ENCODE results near the gene CAPG. TPM values are rescaled to one million over a fixed set of nuclear protein-coding genes. Genes with fewer than 3 reads are reported as not detected.

Gene CAPG
- total RNA-seq, 1 experiment from 2014 or later: 117 TPM

DNA sequence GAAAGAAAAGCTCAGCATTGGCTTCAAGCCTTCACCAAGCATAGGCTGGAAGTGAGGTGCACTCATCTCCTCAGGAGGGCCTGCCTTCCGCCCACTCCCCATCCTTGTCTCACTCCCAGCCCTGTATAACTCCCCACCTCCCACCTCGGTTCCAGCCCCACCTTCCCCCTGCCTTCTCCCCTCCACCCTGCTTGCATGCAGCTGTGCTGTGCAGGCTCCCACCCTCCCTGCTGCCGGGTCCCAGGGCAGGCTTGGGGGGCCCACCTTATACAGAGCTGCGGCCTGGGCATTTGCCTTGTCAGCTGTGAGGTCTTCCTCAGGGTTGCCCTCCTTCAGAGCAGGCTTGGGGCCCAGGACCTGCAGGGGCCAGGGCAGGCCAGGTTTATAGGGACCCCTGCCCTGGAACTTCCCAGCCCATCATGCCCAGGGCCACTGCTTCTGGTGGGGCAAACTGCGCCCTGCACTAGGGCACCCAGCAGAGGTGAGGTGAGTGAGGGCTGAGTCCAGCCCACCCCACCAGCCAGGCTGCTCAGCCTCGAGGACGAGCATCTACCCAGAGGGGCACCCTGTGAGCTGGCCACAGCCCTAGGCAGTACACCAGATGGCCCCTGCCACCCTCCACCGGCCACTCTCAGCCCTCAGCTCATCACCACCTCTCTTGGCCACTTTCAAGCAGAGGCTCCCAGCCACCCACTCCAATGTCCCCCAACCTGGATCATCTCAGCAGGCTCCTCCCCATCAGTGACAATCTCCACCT, 11.6 kb downstream of the CAPG start:
- Mint-ChIP-seq H3K36me3 (peaks cover 47% of the 10 kb centered on the region), H3K4me1 (peaks cover 13% of the 10 kb centered on the region), H3K27ac (no peak overlapping the region), H3K9me3 (no peaks in the 10 kb centered on the region), H3K27me3 (ENCODE audit: low read depth) (no peaks in the 10 kb centered on the region), H3K4me3 (no peak overlapping the region)
- ATAC-seq (no peak), DNase-seq (ENCODE audit: low spot score) (no peak)
- POLR2A ChIA-PET: interaction anchor here (0.6 kb wide), 1 partner anchor 15 kb away, joined by 3 read pairs; no protein-coding TSS in a partner anchor
- CTCF ChIA-PET: no interaction called here
- TF ChIP-seq CREB1 (CRISPR knock-in tag; IDR thresholded peaks at IDR 0.05) (no peak), RELA (CRISPR knock-in tag; IDR thresholded peaks at IDR 0.05; ENCODE audit: borderline replicate concordance) (no peak), FOXJ3 (CRISPR knock-in tag; IDR thresholded peaks at IDR 0.05; ENCODE audit: borderline replicate concordance) (no peak), TP53 (CRISPR knock-in tag; IDR thresholded peaks at IDR 0.05) (no peak), SMAD3 (CRISPR knock-in tag; IDR thresholded peaks at IDR 0.05; ENCODE audit: borderline replicate concordance) (no peak), ZNF232 (CRISPR knock-in tag; IDR thresholded peaks at IDR 0.05) (no peak), TCF7 (CRISPR knock-in tag; IDR thresholded peaks at IDR 0.05; ENCODE audit: low read depth) (no peak), NFYB (CRISPR knock-in tag; conservative IDR thresholded peaks at IDR 0.05; ENCODE audit: low read depth) (no peak), JAZF1 (CRISPR knock-in tag; IDR thresholded peaks at IDR 0.05) (no peak), ATF1 (CRISPR knock-in tag; IDR thresholded peaks at IDR 0.05) (no peak)
- TF ChIP-seq, protein P1, sequence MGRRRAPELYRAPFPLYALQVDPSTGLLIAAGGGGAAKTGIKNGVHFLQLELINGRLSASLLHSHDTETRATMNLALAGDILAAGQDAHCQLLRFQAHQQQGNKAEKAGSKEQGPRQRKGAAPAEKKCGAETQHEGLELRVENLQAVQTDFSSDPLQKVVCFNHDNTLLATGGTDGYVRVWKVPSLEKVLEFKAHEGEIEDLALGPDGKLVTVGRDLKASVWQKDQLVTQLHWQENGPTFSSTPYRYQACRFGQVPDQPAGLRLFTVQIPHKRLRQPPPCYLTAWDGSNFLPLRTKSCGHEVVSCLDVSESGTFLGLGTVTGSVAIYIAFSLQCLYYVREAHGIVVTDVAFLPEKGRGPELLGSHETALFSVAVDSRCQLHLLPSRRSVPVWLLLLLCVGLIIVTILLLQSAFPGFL (CRISPR knock-in tag; IDR thresholded peaks at IDR 0.05; ENCODE audit: borderline replicate concordance): no peak
- TF ChIP-seq, protein P2, sequence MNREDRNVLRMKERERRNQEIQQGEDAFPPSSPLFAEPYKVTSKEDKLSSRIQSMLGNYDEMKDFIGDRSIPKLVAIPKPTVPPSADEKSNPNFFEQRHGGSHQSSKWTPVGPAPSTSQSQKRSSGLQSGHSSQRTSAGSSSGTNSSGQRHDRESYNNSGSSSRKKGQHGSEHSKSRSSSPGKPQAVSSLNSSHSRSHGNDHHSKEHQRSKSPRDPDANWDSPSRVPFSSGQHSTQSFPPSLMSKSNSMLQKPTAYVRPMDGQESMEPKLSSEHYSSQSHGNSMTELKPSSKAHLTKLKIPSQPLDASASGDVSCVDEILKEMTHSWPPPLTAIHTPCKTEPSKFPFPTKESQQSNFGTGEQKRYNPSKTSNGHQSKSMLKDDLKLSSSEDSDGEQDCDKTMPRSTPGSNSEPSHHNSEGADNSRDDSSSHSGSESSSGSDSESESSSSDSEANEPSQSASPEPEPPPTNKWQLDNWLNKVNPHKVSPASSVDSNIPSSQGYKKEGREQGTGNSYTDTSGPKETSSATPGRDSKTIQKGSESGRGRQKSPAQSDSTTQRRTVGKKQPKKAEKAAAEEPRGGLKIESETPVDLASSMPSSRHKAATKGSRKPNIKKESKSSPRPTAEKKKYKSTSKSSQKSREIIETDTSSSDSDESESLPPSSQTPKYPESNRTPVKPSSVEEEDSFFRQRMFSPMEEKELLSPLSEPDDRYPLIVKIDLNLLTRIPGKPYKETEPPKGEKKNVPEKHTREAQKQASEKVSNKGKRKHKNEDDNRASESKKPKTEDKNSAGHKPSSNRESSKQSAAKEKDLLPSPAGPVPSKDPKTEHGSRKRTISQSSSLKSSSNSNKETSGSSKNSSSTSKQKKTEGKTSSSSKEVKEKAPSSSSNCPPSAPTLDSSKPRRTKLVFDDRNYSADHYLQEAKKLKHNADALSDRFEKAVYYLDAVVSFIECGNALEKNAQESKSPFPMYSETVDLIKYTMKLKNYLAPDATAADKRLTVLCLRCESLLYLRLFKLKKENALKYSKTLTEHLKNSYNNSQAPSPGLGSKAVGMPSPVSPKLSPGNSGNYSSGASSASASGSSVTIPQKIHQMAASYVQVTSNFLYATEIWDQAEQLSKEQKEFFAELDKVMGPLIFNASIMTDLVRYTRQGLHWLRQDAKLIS (CRISPR knock-in tag; IDR thresholded peaks at IDR 0.05; ENCODE audit: borderline replicate concordance): no peak
- TF ChIP-seq, protein P3, sequence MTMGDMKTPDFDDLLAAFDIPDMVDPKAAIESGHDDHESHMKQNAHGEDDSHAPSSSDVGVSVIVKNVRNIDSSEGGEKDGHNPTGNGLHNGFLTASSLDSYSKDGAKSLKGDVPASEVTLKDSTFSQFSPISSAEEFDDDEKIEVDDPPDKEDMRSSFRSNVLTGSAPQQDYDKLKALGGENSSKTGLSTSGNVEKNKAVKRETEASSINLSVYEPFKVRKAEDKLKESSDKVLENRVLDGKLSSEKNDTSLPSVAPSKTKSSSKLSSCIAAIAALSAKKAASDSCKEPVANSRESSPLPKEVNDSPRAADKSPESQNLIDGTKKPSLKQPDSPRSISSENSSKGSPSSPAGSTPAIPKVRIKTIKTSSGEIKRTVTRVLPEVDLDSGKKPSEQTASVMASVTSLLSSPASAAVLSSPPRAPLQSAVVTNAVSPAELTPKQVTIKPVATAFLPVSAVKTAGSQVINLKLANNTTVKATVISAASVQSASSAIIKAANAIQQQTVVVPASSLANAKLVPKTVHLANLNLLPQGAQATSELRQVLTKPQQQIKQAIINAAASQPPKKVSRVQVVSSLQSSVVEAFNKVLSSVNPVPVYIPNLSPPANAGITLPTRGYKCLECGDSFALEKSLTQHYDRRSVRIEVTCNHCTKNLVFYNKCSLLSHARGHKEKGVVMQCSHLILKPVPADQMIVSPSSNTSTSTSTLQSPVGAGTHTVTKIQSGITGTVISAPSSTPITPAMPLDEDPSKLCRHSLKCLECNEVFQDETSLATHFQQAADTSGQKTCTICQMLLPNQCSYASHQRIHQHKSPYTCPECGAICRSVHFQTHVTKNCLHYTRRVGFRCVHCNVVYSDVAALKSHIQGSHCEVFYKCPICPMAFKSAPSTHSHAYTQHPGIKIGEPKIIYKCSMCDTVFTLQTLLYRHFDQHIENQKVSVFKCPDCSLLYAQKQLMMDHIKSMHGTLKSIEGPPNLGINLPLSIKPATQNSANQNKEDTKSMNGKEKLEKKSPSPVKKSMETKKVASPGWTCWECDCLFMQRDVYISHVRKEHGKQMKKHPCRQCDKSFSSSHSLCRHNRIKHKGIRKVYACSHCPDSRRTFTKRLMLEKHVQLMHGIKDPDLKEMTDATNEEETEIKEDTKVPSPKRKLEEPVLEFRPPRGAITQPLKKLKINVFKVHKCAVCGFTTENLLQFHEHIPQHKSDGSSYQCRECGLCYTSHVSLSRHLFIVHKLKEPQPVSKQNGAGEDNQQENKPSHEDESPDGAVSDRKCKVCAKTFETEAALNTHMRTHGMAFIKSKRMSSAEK (CRISPR knock-in tag; IDR thresholded peaks at IDR 0.05; ENCODE audit: borderline replicate concordance): no peak
- TF ChIP-seq, protein P4, sequence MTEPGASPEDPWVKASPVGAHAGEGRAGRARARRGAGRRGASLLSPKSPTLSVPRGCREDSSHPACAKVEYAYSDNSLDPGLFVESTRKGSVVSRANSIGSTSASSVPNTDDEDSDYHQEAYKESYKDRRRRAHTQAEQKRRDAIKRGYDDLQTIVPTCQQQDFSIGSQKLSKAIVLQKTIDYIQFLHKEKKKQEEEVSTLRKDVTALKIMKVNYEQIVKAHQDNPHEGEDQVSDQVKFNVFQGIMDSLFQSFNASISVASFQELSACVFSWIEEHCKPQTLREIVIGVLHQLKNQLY (CRISPR knock-in tag; IDR thresholded peaks at IDR 0.05): no peak
- TF ChIP-seq, protein P5, sequence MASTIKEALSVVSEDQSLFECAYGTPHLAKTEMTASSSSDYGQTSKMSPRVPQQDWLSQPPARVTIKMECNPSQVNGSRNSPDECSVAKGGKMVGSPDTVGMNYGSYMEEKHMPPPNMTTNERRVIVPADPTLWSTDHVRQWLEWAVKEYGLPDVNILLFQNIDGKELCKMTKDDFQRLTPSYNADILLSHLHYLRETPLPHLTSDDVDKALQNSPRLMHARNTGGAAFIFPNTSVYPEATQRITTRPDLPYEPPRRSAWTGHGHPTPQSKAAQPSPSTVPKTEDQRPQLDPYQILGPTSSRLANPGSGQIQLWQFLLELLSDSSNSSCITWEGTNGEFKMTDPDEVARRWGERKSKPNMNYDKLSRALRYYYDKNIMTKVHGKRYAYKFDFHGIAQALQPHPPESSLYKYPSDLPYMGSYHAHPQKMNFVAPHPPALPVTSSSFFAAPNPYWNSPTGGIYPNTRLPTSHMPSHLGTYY (CRISPR knock-in tag; IDR thresholded peaks at IDR 0.05): no peak

Measured in WTC11 (cell line).